GM10266 (cell line): ENCODE data around the gene SCFD2.

ENCODE experiments used
- DNase-seq: peaks from one replicate; pipeline ENCODE4 v3.0.0; 2012; ENCODE audit errors: extremely low spot score
- TF ChIP-seq, protein P1 (sequence below): IDR thresholded peaks from 2 replicates; pipeline ENCODE4 v1.5.1; 2012; ENCODE audit warnings: mild to moderate bottlenecking, low read depth; ENCODE audit not compliant: control insufficient read depth, insufficient read depth; ENCODE audit errors: missing control alignments

The SCFD2 gene

DNA sequence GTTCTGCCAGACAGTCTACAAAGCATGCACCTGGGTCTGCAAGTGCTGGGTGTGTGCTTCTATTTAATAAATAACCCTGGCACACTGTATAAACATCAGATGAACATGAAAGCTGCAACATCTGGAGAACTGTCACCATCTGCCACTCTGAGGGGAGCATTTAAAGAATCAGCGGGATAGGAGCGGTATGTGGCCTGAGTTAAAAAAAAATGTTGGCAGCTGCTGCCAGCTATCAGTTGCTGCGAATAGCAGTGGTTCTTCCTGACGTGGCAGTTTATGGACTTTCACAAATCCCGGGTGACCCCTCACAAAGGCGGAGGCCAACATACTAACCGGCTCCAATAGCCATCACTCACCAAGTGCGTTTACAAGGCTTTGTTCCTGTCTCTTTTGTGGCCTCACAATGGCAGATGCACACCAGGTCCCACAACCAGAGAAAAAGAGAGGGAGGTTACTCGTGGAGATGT lies 408.6 kb downstream of the SCFD2 start:
- no peak for DNase-seq
- TF ChIP-seq, protein P1, sequence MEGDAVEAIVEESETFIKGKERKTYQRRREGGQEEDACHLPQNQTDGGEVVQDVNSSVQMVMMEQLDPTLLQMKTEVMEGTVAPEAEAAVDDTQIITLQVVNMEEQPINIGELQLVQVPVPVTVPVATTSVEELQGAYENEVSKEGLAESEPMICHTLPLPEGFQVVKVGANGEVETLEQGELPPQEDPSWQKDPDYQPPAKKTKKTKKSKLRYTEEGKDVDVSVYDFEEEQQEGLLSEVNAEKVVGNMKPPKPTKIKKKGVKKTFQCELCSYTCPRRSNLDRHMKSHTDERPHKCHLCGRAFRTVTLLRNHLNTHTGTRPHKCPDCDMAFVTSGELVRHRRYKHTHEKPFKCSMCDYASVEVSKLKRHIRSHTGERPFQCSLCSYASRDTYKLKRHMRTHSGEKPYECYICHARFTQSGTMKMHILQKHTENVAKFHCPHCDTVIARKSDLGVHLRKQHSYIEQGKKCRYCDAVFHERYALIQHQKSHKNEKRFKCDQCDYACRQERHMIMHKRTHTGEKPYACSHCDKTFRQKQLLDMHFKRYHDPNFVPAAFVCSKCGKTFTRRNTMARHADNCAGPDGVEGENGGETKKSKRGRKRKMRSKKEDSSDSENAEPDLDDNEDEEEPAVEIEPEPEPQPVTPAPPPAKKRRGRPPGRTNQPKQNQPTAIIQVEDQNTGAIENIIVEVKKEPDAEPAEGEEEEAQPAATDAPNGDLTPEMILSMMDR, result no peak

DNA sequence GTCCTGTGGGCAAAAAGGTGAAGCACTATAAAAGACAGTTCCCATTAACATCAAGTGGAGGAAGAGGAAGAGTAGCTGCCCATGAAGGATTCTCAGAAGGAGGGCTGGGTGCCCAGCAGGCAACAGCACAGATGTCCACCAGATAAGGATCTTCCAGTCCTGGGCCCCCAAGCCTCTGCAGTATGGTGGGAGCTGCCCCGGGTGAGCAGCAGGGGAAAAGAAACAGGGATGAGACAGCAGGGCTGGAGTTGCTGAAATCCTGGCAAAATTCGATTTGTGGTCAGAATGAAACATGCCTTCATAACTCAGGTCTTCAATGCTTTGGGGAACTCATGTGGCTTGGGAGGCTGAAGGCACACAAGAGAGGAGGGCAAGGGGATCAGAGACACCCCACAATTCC lies 409.2 kb downstream of the SCFD2 start:
- TF ChIP-seq, protein P1, result no peak
- DNase-seq, result no peak

DNA sequence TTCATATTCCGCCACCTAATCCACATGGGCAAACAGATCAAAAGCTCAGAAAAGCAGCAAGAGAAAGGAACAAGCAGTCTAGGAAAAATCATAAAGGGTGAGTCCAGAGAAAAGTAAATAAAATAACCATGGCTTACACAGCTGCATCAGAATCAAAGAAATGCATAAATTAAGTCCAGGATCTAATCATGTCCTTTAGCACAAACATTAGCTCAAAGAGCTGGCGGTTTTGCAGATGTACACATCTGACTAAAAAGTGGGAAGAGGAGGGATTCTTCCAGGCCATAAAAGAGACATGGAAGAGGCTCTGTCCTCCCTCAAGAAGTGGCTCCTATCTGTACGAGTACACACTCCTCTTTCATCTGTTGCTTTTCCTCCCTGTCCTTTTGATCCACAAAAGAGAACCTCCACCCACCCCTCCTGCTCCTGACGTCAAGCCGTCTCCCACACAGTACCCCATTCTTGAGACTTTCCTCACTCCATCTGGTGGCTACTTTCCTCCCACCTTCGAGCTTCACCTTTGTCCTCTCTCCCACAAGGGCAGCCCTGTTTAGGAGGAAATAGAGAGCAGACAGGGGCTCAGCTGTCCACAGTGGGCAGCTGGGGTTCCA lies 411.2 kb downstream of the SCFD2 start:
- DNase-seq, result no peak
- TF ChIP-seq, protein P1, result no peak

DNA sequence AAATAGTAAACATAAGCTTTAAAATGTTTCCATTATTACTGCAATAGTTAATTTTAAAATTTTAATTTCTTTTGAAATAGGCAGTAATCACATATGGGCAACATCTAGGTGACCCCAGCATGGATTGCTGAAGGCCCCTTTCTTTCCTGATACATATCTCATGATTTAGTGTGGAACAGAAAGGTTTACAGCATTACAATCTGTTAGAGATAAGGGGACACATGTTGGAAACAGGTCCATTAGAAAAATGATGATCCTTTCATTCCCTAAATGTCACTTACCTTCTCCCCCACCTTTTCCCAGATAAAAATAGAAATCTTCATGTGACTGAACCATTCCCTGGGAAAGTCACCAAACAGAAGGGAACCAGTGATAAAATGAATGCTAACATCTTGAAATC lies 413.3 kb downstream of the SCFD2 start:
- no peak for DNase-seq
- TF ChIP-seq, protein P1, result no peak

DNA sequence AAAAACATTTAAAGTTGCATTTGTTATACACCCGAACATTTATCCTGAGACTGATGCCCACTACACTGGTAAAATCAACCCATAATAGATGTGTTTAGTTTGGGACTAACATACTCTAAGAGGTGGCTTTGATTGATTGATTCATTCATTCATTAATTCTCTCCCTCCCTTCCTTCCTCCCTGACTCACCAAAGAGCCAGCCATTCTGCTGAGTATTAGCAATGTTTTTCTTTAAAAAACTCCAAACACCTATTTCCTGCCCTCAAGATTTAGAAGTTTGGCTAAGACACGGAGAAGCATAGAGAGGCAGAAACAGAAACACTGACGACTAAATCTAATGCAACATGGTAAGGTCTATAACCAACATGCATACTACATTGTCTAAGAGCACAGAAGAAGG lies 414.8 kb downstream of the SCFD2 start:
- TF ChIP-seq, protein P1, result no peak

DNA sequence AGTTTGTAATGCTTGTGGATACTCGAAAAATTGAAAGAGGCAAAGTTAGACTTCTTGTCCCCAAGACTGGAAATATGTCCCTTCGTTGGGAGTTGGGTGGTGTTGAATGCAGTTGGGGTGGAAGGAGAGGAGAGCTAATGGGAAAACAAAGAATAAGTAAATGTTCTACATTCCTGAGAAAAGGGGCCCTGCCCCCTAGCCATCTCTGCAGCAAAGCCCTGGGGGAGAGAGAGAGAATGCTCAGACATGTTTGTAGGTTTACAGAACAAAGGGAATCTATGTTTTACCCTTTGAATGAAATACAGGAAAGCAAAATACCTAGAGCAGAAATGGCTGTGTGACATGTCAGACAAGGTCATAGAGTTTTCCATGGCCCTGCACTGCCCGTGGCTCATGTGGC lies 415.6 kb downstream of the SCFD2 start:
- DNase-seq, result no peak
- TF ChIP-seq, protein P1, result no peak

More for the DNA sequence above, 414.8 kb downstream of the SCFD2 start:
- DNase-seq, result no peak

DNA sequence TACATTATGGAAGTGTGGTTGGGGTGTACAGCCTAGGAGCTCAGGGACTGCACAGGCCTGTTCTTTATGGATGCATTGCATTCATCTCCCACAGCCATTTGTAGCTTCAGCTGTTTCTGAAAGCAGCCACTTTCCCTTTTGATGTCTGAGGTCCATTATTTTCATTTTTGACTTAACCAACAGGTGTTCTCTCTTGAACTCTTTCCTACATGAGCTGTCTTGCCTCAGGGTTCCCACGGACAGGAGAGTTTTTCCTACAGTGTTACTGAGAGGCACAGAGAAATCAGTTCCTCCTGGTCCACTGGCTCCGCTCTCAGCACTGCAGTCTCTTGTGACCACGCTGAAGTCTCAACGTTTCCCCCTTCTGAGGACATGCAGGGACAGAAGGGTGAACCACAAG lies 416.5 kb downstream of the SCFD2 start:
- DNase-seq, result no peak
- TF ChIP-seq, protein P1, result no peak
